DND-41 (cell line): Measurements from ENCODE around the gene HMCN1.

Source experiments
- EZH2 ChIP-seq: IDR thresholded peaks from 3 replicates; pipeline ENCODE4 v1.6.1; 2012; ENCODE audit warnings: borderline replicate concordance, low read depth, mild to moderate bottlenecking, moderate library complexity, low read length, inconsistent platforms; ENCODE audit not compliant: severe bottlenecking
- TF ChIP-seq, protein P1 (sequence below): IDR thresholded peaks from 2 replicates; pipeline ENCODE4 v1.5.1; 2012; ENCODE audit warnings: borderline replicate concordance, low read length, moderate library complexity, mild to moderate bottlenecking; ENCODE audit not compliant: poor library complexity, severe bottlenecking; ENCODE audit errors: extremely low read depth

DNA sequence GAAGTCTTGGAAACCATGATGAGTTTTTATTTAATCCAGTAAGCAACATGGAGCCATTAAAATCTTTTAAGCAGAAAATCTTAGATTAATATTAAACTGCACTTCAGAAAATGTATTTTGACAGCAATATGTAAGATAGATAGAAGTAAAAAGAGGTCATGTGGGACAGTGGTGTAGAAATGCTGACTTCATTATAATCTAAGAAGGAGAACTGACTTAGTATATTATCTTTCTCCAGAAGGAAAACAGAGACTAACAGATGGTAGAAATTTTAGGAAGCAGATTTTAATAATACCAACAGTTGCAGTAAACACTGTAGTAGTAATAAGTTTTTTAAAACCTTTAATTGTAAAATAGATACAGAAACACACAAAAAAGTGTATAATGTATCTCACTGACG, 367.9 kb downstream of the HMCN1 start:
- TF ChIP-seq, protein P1, sequence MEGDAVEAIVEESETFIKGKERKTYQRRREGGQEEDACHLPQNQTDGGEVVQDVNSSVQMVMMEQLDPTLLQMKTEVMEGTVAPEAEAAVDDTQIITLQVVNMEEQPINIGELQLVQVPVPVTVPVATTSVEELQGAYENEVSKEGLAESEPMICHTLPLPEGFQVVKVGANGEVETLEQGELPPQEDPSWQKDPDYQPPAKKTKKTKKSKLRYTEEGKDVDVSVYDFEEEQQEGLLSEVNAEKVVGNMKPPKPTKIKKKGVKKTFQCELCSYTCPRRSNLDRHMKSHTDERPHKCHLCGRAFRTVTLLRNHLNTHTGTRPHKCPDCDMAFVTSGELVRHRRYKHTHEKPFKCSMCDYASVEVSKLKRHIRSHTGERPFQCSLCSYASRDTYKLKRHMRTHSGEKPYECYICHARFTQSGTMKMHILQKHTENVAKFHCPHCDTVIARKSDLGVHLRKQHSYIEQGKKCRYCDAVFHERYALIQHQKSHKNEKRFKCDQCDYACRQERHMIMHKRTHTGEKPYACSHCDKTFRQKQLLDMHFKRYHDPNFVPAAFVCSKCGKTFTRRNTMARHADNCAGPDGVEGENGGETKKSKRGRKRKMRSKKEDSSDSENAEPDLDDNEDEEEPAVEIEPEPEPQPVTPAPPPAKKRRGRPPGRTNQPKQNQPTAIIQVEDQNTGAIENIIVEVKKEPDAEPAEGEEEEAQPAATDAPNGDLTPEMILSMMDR = no peak
- TF ChIP-seq EZH2 = no peak
